CD14-positive monocyte (primary cell): ENCODE results near the gene NEGR1. TPM values are rescaled to one million over a fixed set of nuclear protein-coding genes. Genes with fewer than 3 reads are reported as not detected.

ENCODE experiments used
- DNase-seq, 3 donors: peaks; one replicate each; pipeline ENCODE4 v3.0.0-alpha.2; 2011 to 2022
- H2AFZ ChIP-seq: 2 replicates; pipeline ENCODE4 v1.6.0; 2012; ENCODE audit warnings: mild to moderate bottlenecking, low read depth, low read length, inconsistent platforms; ENCODE audit not compliant: insufficient read depth, poor library complexity, severe bottlenecking
- H3K27ac ChIP-seq, 2 donors: 1 replicate in 1 of 2; 2 replicates in 1 of 2; pipeline ENCODE4 v1.5.1; 2012 to 2013; ENCODE audit warnings: low read length in 2 of 2, control low read depth in 1 of 2, inconsistent platforms in 1 of 2, low read depth in 1 of 2, mild to moderate bottlenecking in 1 of 2
- H3K27me3 ChIP-seq, 2 donors: one replicate each; pipeline versions ENCODE4 v1.6.0 to v1.6.1; 2011 to 2013; ENCODE audit warnings: low read length in 2 of 2; ENCODE audit not compliant: control insufficient read depth in 2 of 2, insufficient read depth in 2 of 2
- H3K36me3 ChIP-seq, 2 donors: replicated peaks in 1 of 2; 1 replicate in 1 of 2; 2 replicates in 1 of 2; pipeline versions ENCODE4 v1.5.1 to v1.6.1; 2012 to 2013; ENCODE audit warnings: low read length in 2 of 2, control low read depth in 1 of 2, inconsistent platforms in 1 of 2, mild to moderate bottlenecking in 1 of 2; ENCODE audit not compliant: insufficient read depth in 2 of 2, control insufficient read depth in 1 of 2
- H3K4me1 ChIP-seq, 2 donors: 1 replicate in 1 of 2; 2 replicates in 1 of 2; pipeline versions ENCODE4 v1.5.1 to v1.6.1; 2012 to 2013; ENCODE audit warnings: low read length in 2 of 2, control low read depth in 1 of 2, inconsistent platforms in 1 of 2, mild to moderate bottlenecking in 1 of 2, moderate library complexity in 1 of 2; ENCODE audit not compliant: insufficient read depth in 2 of 2, control insufficient read depth in 1 of 2
- H3K4me2 ChIP-seq: replicated peaks from 2 replicates; pipeline ENCODE3; 2012; ENCODE audit warnings: low read length, moderate library complexity, mild to moderate bottlenecking; ENCODE audit not compliant: poor library complexity, severe bottlenecking; ENCODE audit errors: extremely low read depth
- H3K4me3 ChIP-seq, 3 experiments: fragments of 200-600 bp in 1 of 3; sonication (generic) in 1 of 3; replicated peaks in 1 of 3; 1 replicate in 2 of 3; 2 replicates in 1 of 3; pipeline ENCODE4 v1.5.1; 2011 to 2013; ENCODE audit warnings: low read length in 3 of 3, mild to moderate bottlenecking in 3 of 3, control low read depth in 2 of 3, low read depth in 2 of 3, inconsistent platforms in 1 of 3, moderate library complexity in 1 of 3
- H3K79me2 ChIP-seq: 2 replicates; pipeline ENCODE4 v1.6.0; 2012; ENCODE audit warnings: mild to moderate bottlenecking, control low read depth, inconsistent platforms, low read length, moderate library complexity; ENCODE audit not compliant: insufficient read depth
- H3K9ac ChIP-seq: 2 replicates; pipeline ENCODE4 v1.6.0; 2017; ENCODE audit warnings: low read length, mild to moderate bottlenecking; ENCODE audit not compliant: insufficient read depth, poor library complexity, severe bottlenecking
- H3K9me3 ChIP-seq, 2 donors: replicated peaks in 1 of 2; 1 replicate in 1 of 2; 2 replicates in 1 of 2; pipeline versions ENCODE4 v1.5.1 to v1.6.1; 2012 to 2013; ENCODE audit warnings: low read length in 2 of 2, control low read depth in 1 of 2; ENCODE audit not compliant: control insufficient read depth in 1 of 2, insufficient read depth in 1 of 2
- H4K20me1 ChIP-seq: 2 replicates; pipeline ENCODE4 v1.6.0; 2012; ENCODE audit warnings: mild to moderate bottlenecking, low read length, control low read depth, moderate library complexity; ENCODE audit not compliant: insufficient read depth
- H3K27ac Mint-ChIP-seq, 7 donors: one replicate each; pipeline ENCODE4 v1.8.0; 2020; ENCODE audit warnings: mild to moderate bottlenecking in 7 of 7, mixed read lengths in 7 of 7, moderate library complexity in 6 of 7, inconsistent platforms in 2 of 7
- H3K27me3 Mint-ChIP-seq, 3 donors: one replicate each; pipeline ENCODE4 v1.8.0; 2021 to 2022; ENCODE audit warnings: low read depth in 3 of 3, mild to moderate bottlenecking in 3 of 3, mixed read lengths in 3 of 3, moderate library complexity in 3 of 3, inconsistent platforms in 1 of 3
- H3K36me3 Mint-ChIP-seq, 2 donors: one replicate each; pipeline ENCODE4 v1.8.0; 2020; ENCODE audit warnings: mixed read lengths in 2 of 2, inconsistent platforms in 1 of 2, mild to moderate bottlenecking in 1 of 2
- H3K4me1 Mint-ChIP-seq: one replicate; pipeline ENCODE4 v1.8.0; 2020; ENCODE audit warnings: mild to moderate bottlenecking, mixed read lengths
- H3K4me3 Mint-ChIP-seq, 2 donors: one replicate each; pipeline ENCODE4 v1.8.0; 2020; ENCODE audit warnings: mild to moderate bottlenecking in 2 of 2, mixed read lengths in 2 of 2, moderate library complexity in 1 of 2
- H3K9me3 Mint-ChIP-seq, 7 donors: one replicate each; pipeline ENCODE4 v1.8.0; 2020 to 2022; ENCODE audit warnings: mixed read lengths in 7 of 7, mild to moderate bottlenecking in 6 of 7, moderate library complexity in 6 of 7, inconsistent platforms in 2 of 7
- WGBS: methylation state at CpG from one replicate; pipeline ENCODE4 v1.1.5; 2013; ENCODE audit warnings: missing lambda C conversion rate; ENCODE audit not compliant: insufficient coverage; 5-methylcytosine and 5-hydroxymethylcytosine counted together
- intact Hi-C, 2 donors: fragments of 100-400 bp; cut with micrococcal nuclease; formaldehyde crosslinking; loops; one replicate each; pipeline versions ENCODE4 v1.15.0 to v1.15.1; 2023
- polyA plus RNA-seq, 3 donors: library from polyadenylated mRNA; depleted of rRNA in 1 of 3; unstranded in 2 of 3; stranded (reverse) in 1 of 3; fragments of 300-500 nt in 2 of 3; fragments of >200 nt in 1 of 3; fragmentation: Illumina TruSeq in 2 of 3; gene quantifications; 1 replicate in 2 of 3; 2 replicates in 1 of 3; pipeline ENCODE4 v1.2.3, GENCODE V29; 2012 to 2021
- TF ChIP-seq, protein P1 (sequence below): fragments of 200-600 bp; IDR thresholded peaks from one replicate; pipeline ENCODE4 v1.8.0; 2022; ENCODE audit warnings: antibody characterized with exemption, mild to moderate bottlenecking

The NEGR1 gene
- polyA plus RNA-seq, 3 donors: 0.03 to 0.15 (median 0.13) TPM

DNA sequence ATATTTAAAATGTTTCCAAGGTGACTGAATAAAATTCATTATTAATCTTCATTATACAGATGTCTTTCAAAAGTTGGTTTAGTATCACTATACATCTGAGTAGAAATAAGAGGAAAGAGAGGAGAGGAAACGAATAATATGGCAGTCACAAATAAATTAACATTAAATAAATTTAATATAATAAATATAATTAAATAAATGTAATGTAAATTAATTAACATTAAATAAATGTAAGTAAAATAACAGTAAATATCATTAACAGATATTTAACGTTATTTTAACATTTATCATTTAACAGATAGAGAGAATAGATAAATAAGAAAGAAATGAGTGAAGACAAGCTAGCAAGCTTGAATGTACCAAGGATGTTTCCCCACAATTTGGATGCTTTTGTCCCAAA, 592.7 kb downstream of the NEGR1 start:
- no peaks in the 10 kb centered on the region for H3K27me3 ChIP-seq
- Mint-ChIP-seq H3K4me1 (no peaks in the 10 kb centered on the region), H3K4me3 (no peak overlapping the region), H3K9me3 (peaks cover 0 to 5% (median 0%) of the 10 kb centered on the region in 7 donors), H3K27me3 (peaks cover 0 to 1% (median 0%) of the 10 kb centered on the region in 3 donors), H3K36me3 (no peaks in the 10 kb centered on the region), H3K27ac (no peak overlapping the region)
- no peaks in the 10 kb centered on the region for H3K36me3 ChIP-seq
- H3K9ac ChIP-seq: no peak overlapping the region
- no peak overlapping the region for H2AFZ ChIP-seq
- H3K4me3 ChIP-seq: no peak overlapping the region
- WGBS: no CpG with 5 or more reads among the region's 2 CpGs
- H3K79me2 ChIP-seq: no peaks in the 10 kb centered on the region
- intact Hi-C loops: no loop called here
- H3K4me2 ChIP-seq: no peak overlapping the region
- H4K20me1 ChIP-seq: no peaks in the 10 kb centered on the region
- no peak for DNase-seq
- no peaks in the 10 kb centered on the region for H3K9me3 ChIP-seq
- TF ChIP-seq, protein P1, sequence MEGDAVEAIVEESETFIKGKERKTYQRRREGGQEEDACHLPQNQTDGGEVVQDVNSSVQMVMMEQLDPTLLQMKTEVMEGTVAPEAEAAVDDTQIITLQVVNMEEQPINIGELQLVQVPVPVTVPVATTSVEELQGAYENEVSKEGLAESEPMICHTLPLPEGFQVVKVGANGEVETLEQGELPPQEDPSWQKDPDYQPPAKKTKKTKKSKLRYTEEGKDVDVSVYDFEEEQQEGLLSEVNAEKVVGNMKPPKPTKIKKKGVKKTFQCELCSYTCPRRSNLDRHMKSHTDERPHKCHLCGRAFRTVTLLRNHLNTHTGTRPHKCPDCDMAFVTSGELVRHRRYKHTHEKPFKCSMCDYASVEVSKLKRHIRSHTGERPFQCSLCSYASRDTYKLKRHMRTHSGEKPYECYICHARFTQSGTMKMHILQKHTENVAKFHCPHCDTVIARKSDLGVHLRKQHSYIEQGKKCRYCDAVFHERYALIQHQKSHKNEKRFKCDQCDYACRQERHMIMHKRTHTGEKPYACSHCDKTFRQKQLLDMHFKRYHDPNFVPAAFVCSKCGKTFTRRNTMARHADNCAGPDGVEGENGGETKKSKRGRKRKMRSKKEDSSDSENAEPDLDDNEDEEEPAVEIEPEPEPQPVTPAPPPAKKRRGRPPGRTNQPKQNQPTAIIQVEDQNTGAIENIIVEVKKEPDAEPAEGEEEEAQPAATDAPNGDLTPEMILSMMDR: no peak
- no peaks in the 10 kb centered on the region for H3K4me1 ChIP-seq
- no peak overlapping the region for H3K27ac ChIP-seq

DNA sequence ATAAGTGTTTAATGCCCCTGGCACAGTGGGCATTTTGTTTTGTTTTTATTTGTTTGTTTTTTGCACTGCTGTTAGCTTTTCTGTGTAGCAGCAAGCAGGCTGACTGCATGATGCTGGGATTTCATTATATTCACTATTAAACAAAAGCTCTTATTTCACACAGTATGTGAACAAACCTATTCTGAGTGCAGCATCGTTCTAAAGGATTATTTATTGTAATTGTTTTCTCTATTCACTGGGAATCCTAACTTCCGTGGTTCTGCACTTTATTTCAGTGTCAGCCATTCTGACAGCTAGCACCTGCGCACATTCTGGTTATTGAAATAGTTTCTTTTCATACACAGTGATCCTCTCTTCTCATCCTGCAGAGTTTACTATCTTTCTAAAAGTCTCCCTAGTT, 595.0 kb downstream of the NEGR1 start:
- H3K4me1 Mint-ChIP-seq: no peaks in the 10 kb centered on the region
- Histone ChIP-seq H3K4me1 (no peaks in the 10 kb centered on the region), H3K4me2 (no peak overlapping the region), H3K9me3 (no peaks in the 10 kb centered on the region), H3K27me3 (no peaks in the 10 kb centered on the region), H3K36me3 (no peaks in the 10 kb centered on the region), H3K79me2 (no peaks in the 10 kb centered on the region), H3K4me3 (no peak overlapping the region), H3K9ac (no peak overlapping the region), H2AFZ (no peak overlapping the region), H4K20me1 (no peaks in the 10 kb centered on the region), H3K27ac (no peak overlapping the region)
- DNase-seq: no peak
- peaks cover 0 to 11% (median 7%) of the 10 kb centered on the region in 7 donors for H3K9me3 Mint-ChIP-seq
- no peak overlapping the region for H3K4me3 Mint-ChIP-seq
- TF ChIP-seq, protein P1: no peak
- H3K27ac Mint-ChIP-seq: no peak overlapping the region
- peaks cover 0 to 1% (median 0%) of the 10 kb centered on the region in 3 donors for H3K27me3 Mint-ChIP-seq
- 88% methylated on average over 1 of the region's 3 CpGs for WGBS
- H3K36me3 Mint-ChIP-seq: no peaks in the 10 kb centered on the region
- intact Hi-C loops: no loop called here
